ENCODE measurements around the gene SMIM38.

The SMIM38 gene

DNA sequence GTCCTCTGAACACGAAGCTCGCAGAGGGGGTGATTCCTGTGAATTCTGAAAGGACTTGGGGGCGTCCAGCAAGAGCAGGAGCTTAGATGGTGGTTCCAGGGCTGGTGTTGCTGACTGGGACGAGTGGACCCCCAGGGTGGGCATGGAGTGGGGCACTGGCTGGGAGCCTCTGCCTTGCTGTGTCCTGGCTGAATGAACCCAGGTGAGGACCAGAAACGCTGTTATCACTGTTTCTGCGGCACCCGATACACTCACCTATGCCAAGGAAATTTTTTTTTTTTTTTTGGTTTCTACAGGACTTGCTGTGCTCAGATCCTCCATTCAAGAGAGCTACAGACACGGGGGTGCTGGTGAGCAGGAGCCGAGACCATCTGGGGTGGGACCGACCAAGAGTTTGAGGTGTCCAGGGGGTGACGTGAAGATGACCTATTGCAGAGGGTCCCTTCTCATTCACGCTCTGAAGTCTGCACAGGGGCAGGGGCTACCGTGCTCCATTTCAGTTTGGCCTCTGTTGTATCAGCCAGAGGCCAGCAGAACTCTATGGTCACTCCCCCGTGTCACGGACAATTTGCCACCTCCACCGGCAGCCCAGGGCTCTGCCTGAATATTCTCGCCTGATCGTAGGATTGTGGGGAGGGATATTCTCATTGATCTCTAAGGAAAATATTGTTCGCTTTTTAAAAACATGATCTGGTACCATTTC is 3.6 kb downstream of the SMIM38 start:
- DNase-seq (ENCODE audit: low read depth in 2 of 2): no peak

DNA sequence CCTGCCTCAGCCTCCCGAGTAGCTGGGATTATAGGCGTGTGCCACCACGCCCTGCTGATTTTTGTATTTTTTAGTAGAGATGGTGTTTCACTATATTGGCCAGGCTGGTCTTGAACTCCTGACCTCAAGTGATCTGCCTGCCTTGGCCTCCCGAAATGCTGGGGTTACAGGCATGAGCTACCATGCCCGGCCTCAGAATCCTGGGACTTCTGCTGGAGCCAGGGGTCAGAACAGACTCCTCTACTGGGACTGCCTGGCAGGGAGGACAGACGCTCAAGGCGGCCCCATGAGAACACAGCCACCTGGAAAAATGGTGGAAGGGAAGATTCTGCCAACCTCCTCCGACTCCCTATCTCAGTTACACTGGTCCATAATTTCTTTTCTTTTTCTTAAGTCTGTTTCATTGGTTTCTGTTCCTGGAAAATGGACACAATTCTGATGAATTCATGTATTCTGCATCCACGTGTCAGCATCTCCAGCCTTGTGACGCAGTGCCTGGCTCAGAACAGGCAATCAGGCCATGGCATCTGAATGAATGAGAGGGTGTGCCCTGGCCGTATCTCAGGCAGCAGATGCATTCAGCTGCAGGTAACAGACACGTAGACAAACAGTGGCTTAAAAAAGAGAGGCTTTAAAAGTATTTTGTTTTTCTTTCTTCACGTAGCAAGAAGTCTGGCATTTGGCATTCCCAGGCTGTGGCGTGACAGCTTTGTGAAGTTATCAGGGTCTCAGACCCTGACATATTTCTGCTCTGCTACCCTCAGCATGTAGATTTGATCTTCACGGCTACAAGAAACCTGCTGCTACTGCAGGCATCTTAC is 4.8 kb downstream of the SMIM38 start:
- DNase-seq (ENCODE audit: low read depth in 2 of 2): no peak

DNA sequence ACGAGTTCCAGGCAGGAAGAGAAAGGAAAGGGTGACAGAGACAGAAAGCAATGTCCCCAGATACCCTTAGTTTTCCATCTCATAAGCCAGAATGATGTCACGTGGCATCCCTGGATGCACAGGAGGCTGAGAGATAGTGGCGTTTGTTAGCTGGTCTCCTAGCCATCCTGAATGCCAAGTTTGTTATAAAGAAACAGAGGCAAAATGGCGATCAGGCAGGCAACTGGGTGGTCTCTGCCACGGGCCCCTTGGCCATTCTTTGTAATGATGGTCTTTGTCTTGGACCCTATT is 5.3 kb downstream of the SMIM38 start:
- DNase-seq (ENCODE audit: low read depth in 2 of 2): no peak

DNA sequence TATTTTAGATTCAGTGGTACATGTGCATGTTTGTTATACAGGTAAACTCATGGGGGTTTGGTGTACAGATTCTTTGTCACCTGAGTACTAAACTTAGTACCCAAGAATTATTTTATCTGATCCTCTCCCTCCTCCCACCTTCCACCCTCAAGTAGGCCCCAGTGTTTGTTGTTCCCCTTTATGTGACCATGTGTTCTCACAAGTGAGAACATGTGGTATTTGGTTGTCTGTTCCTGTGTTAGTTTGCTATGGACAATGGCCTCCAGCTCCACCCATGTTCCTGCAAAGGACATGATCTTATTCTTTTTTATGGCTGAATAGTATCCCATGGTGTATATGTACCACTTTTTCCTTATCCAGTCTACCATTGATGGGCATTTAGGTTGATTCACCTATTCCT is 6.8 kb downstream of the SMIM38 start:
- DNase-seq (ENCODE audit: low read depth in 2 of 2): no peak

DNA sequence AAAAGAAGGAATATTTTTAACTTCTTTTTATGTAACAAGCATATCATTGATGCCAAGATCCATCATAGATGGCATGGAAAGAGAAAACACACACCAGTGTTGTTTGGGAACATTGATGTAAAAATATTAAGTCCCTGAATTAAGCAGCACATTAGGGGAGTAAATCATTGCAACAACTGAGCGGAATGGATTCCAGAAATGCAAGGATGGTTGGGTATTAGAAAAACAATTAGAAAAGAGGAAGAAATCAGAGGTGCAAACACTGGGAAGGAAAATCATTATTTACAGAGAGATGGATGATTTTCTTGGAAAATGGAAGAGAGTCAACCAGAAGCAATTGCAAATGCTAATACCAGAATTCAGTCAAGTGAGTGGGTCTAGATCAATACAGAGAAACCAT is 8.1 kb downstream of the SMIM38 start:
- no peak for DNase-seq (ENCODE audit: low read depth in 2 of 2)

DNA sequence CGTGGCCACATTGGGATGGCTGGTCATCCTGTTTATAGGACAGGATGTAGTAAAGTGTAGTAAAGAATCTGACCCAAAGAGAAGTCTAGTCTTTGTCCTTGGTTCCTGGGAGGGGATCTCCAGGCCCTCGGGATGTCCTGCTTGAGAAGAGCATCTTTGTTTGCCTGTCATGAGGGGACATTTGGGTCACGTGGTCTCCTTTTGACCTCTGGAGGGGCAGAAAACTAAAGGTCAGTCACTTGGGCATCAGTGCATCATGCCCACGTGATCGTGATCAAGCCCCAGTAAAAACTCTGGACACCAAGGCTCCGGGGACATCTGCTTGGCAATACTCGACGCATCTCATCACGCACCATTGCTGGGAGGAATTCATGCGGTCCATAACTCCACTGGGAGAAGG is 9.1 kb downstream of the SMIM38 start:
- no peak for DNase-seq (ENCODE audit: low read depth in 2 of 2)

DNA sequence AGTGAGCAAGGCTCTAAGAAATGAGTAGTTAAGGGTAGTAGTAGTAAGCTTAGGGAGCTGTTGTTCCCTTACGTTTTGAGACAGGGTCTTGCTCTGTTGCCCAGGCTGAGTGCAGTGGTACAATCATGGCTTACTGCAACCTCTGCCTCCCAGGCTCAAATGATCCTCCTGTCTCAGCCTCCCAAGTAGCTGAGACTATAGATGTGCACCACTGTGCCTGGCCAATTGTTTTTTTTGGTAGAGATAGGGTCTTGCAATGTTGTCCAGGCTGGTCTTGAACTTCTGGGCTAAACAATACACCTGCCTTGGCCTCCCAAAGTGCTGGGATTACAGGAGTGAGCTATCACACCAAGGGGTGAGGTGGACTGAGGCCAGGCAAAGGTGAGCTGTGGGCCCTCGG is 10.0 kb downstream of the SMIM38 start:
- DNase-seq (ENCODE audit: low read depth in 2 of 2): no peak

DNA sequence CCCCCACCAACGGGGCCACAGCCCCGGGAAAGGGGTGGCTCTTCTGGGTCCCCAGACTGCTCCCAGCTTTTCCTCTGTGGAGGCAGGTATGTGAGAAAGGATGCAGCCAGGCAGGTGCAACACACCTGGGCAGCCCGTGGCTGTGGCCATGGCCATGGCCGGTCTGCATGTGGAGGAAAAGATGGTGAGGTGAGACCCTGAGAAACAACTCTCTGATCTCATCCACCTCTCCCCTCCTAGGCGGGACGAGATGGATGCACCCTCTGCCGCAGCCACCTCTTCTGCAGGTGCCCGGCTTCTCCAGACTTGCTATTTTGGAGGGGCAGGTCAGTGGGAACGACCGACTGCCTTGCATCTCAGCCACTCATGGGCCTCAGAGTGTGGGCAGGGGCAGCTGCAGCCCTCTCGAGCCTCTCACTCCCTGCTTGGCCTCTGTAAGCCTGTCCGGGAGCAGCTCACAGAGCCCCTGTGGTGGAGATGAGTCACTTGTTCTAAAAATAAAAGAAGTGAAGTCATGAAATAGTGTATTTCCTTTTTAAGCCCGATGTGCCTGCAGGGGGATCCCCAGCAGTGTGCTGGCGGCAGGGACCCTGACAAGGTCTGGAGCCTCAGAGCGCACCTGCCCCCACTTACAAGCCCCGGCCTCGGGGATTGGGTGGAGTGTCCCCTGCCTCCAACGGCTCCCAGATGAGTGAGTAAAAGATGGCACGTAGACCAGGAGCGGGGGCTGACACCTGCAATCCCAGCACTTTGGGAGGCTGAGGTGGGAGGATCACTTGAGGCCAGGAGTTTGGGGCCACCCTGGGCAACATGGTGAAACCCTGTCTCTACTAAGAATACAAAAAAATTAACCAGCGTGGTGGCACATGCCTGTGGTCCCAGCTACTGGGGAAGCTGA is 10.7 kb downstream of the SMIM38 start:
- peak in 1 of 2 donors; percentile 34 for DNase-seq (ENCODE audit: low read depth in 2 of 2)

DNA sequence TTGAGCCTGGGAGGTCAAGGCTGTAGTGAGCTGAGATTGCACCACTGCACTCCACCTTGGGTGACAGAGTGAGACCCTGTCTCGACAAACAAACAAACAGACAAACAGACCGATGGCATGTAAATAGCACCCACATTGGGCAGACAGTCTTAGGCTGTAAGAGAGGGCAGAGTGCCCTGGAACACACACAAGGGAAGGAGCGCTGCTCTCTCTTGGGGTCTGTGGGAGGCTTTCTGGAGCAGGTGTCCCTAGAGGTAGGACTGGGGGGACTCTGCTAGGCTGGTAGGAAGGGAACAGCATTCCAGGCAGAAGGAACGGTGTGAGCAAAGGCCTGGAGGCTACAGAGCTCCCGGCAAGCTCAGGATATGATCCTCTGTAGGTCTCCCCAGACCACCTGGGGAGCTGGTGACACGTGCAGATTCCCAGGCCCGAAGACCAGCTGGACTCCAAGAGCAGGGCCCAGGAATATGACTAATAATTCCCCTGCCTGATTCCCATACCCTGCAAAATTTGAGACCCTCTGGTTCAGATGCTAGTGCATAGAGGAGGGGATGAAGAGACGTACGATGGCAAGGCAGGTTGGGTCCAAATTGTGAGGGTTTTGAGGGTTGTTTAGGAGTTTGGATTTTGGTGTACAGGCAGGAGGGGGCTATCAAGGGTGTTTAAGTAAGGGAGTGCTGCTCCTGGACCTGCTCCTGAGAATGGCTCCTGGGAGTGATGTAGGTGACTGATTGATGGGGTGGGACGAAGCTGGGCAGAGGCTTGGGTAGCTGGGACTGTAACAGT is 11.6 kb downstream of the SMIM38 start:
- DNase-seq (ENCODE audit: low read depth in 2 of 2): no peak

DNA sequence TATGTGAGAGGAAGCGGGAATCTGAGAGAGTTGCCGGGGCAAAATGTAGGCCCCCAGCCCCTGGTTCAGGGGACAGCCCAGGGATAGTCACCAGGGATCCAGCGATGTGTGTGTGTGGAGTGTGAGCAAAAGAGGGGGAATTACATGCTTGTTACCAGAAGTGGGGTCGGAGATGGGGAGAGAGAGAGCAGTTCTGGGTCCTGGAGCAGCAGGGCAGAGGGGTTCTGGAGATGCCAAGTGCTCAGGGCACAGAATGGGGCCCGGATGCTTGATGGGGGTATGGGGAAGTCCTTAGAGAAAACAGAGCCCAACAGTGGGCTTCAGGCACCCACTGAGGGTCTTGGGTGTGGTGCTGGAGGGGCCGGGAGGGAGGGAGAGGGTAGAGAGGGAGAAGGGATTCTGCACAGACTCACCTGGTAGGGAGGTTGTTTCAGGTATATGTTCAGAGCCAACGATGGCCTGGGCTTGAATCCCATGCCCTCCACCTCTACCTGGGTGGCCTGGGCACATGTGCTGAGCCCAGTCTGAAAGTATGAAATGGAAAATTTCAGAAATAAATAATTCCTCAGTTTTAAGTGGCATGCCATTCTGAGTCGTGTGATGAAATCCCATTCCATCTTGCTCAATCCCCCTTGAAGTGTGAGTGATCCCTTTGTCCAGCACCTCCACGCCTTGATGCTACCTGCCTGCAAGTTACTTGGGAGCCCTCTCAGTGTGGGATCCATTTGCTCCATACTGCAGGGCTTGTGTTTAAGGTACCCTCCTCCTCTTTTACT is 12.4 kb downstream of the SMIM38 start:
- no peak for DNase-seq (ENCODE audit: low read depth in 2 of 2)

DNA sequence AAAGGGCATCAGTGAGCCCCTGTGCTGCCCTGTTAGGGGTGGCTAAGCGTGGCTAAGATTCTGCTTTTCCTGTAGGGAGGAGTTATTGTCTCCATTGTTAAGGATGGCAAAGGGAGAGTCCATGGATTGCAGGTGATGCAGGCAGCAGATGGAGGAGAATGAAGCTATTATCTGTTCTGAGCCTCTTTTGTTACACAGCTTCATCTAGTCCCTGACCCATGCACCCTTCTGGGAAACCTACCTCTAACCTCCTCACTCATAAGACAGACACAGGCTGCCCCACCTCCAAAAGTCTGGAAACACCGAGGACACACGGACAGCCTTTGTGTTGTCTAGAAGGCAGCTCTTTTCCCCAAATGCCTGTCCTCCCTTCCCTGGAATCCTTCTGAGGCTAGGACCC is 13.7 kb downstream of the SMIM38 start:
- no peak for DNase-seq (ENCODE audit: low read depth in 2 of 2)

DNA sequence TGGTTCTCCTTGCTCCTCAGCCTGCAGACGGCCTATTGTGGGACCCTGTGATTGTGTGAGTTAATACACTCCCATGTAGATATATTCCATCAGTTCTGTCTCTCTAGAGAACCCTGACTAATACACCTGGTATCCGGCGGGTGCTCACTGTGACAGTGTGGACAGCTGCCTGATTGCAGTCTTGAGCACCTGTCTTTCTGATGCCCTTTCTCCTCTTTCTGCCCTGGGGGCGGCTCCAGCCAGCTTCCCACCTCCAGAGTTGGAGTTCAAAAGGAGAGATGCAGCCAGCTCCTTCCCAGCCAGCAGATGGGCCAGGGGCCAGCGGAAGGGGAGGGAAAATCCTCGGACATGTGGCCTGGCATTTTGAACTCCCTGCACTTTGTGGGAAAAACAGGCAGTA is 15.0 kb downstream of the SMIM38 start:
- no peak for DNase-seq (ENCODE audit: low read depth in 2 of 2)

DNA sequence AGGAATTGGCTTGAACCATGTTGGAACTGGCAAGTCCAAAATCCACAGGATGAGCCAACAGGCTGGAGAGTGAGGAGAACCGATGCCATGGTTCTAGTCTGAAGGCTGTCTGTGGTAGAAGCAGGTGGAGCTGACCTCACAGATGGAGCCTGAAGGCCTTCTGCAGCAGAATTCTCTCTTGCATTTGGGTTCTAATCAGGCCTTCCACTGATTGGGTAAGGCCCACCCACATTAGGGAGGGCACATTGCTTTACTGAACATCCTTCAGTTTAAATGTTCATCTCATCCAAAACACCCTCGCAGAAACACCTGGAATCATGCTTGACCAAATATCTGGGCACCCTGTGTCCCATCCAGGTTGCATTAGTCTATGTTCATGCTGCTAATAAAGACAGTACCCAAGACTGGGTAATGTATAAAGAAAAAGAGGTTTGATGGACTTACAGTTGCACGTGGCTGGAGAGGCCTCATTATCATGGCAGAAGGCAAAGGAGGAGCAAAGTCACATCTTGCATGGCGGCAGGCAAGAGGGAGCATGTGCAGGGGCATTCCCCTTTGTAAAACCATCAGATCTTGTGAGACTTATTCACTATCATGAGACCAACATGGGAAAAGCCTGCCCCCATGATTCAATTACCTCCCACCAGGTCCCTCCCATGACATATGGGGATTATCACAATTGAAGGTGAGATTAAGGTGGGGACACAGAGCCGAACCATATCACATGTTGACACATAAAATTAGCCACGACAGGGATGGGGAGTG is 15.9 kb downstream of the SMIM38 start:
- no peak for DNase-seq (ENCODE audit: low read depth in 2 of 2)

DNA sequence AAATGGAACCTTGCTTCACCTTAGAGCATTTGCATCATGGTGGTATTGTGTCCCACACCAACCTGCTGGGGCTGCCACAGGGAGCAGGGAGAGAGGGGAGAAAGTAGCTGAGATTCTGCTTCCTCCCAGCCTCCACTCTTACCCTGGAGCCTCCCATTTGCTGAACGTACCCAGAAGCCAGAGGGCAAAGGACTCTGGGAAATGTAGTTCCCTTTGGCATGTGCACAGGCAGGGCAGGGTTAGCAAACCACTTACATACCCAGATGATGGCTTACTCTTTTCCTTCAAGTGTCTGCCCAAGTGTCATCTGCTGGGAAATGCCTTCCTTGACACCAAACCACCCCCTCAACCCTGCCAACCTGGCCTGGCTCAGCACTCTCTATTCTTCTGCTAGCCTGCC is 16.9 kb downstream of the SMIM38 start:
- DNase-seq (ENCODE audit: low read depth in 2 of 2): no peak

DNA sequence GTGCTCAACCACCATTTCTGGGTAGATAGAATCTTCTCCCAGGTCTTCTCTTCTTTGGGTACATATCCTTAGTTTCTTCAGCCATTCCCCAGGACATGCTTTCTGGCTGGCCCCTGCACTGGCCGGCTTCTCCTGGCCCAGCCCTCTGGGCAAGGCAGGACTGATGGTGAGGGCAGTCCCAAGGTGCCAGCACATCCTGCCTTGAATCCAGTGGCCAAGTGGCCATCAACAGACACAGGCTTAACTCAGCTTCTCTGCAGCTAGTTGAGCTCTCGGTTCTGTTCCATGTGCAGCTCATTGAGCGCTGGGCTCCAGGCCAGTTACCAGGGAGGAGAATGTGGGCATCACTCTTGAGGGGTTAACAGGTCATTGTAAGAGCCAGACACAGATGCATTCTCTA is 17.6 kb downstream of the SMIM38 start:
- DNase-seq (ENCODE audit: low read depth in 2 of 2): no peak

DNA sequence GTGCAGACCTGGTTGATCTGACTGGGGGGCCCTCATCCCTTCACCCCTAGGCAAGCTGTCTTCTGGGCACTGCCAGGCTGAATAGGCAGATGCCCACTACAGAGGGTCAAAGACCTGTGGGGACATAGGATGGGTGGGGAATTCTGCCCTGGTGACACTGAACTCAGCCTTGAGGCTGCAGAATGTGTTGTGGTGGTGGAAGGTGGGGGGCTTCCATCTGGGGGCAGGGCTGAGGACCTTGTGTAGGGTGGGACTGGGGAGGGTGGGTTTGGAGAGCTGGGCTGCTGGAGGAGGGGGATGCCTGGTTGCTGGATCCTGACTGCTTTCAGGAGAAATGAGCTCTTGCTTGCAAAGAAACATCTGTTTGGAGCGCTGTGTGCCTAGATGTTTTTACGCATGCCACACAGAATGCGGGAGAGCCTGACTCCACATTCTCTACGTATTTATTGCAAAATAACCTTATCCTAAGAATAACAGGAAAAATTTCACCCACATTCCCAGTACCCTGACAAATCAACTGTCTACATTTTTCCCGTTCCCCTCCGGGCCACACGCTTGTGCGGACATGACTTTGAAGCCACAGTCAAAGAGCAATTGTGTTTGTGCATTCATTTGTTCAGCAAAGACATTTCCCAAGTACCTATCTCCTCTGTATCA is 18.3 kb downstream of the SMIM38 start:
- no peak for DNase-seq (ENCODE audit: low read depth in 2 of 2)

DNA sequence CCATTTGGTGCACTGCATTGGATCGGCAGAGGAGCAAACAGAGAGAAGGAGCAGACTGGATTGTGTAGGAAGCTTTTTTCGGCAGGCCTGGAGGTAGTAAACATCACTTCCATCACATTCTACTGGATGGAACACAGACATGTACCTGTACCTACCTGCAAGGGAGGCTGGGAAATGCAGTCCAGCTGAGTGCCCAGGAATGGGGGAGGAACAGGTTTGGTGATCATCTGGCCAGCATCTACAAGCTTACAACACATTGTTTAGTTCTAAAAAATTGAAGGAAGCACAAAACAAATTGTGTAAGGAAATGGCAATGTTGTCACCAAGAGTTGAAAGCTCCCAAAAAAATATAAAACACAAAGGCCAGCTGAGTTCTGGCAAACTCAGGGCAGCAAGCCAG is 19.1 kb downstream of the SMIM38 start:
- no peak for DNase-seq (ENCODE audit: low read depth in 2 of 2)

DNA sequence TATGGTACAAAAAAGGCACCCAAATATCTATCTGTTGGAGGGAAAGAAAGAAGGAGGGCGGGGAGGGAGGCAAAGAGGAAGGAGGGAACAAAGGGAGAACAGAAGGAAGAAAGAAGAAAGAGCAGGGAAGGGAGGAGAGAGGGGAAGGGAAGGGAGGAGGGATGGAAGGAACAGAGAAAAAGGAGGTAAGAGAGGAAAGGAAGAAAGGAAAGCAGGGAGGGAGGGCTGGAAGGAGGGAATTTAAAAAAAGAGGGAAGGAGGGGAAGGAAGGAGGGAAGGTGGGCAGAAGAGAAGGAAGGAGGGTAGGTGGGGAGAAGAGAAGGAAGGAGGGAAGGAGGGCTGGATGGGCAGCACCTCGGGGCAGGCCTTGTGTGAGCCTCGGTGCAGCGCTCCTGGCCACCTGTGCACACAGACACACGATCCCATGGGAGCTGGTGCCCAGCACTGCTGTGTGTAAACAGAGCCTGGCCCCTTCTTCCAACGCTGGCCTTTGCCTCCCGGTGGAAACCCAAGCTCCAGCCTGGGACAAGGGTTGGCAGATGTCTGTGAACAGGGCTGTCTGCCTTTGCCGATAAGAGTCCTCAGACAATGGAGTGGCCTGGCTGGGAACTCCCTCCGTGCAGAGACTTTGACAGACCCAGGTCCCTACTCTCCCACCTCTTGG is 23.2 kb downstream of the SMIM38 start:
- DNase-seq (ENCODE audit: low read depth in 2 of 2): no peak

DNA sequence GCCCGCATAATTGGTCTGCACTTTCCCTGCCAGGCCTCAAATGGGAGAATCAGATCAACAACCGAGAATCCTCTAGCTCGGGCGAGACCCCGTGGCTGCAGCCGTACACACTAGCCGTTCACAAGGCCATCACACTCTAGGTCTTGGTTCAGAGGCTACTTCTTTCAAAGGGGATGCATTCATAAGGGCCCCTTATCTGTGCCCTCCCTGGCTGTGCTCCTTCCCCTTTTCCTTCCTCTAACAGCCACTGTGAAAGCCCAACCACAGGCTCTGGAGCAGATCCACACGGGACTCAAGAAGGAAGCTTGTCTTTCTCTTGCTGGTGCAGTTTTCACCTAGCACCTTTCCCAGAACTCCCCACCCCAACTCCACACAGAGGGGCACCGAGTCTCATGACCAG is 24.5 kb downstream of the SMIM38 start:
- DNase-seq (ENCODE audit: low read depth in 2 of 2): no peak

All from activated CD8-positive, alpha-beta memory T cell treated with anti-CD3 and anti-CD28 coated beads for 4 hours (primary cell).